Measurements from ENCODE around the gene PLEKHG4B.
"Not testable (repeated sequence)": the region's sequence is repeated elsewhere in the genome, so short reads cannot be mapped to it uniquely, and the experiment has no call there.

Gene PLEKHG4B

GRCh38 chr5:191949-192690, 100.2 kb downstream of the PLEKHG4B start:
- no peak for DNase-seq

GRCh38 chr5:192691-192969, 100.7 kb downstream of the PLEKHG4B start:
- no peak for DNase-seq

DNA sequence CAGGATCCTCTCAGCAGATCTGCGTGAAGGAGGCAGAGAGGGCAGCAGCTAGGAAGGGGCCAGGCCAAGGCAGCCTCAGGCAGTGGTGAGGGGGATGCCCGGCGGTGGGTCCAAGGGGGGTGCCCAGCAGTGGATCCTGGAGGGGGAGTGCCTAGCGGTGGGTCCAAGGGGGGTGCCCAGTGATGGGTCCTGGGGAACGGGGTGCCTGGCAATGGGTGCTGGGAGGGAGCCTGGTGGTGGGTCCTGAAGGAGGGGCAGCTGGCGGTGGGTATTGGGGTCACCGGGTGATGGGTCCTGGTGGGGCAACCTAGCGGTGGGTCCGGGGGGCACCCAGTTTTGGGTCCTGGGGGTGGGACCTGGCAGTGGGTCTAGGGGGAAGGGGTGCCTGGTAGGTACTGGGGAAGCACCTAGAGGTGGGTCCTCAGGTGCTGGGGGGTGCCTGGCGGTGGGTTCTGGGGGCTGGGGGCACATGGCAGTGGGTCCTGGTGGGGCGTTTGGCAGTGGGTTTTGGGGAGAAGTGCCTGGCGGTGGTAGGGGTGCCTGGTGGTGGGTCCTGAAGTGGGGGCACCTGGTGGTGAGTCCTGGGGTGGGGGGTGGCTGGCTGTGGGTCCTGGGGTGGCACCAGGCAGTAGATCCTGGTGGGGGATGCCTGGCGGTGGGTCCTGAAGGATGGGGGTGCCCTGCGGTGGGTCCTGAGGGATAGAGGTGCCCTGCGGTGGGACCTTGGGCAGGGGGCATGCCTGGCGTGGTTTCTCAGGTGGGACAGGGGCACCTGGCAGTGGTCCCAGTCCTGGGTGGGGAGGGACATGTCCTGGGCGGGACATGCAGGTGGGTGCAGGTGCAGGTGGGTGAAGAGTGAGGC, 101.2 kb downstream of the PLEKHG4B start:
- no peak for DNase-seq

DNA sequence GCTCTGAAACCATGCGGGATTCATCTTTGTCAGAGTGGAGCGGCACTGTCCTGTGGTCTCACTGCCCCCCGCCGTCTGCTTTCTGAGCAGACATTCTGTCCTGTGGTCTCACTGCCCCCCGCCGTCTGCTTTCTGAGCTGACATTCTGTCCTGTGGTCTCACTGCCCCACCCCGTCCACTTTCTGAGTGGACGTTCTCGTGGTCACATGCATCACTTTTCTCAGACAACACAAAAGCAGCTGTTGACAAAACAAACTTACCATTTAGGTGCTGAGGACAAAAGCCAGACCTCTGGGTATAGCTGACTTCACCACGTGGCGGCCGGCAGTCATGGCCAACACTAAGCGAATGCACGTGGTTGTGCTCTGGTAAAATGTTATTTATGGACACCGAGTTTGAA, 102.1 kb downstream of the PLEKHG4B start:
- no peak for DNase-seq

GRCh38 chr5:194603-195209, 102.7 kb downstream of the PLEKHG4B start:
- DNase-seq: no peak

GRCh38 chr5:195401-196160, 103.6 kb downstream of the PLEKHG4B start:
- no peak for DNase-seq

- DNase-seq: no peak
These were observed 104.4 kb downstream of the PLEKHG4B start for GRCh38 chr5:196350-196749.

GRCh38 chr5:197031-197430, 105.1 kb downstream of the PLEKHG4B start:
- not testable (repeated sequence) for DNase-seq

GRCh38 chr5:197892-198489, 106.0 kb downstream of the PLEKHG4B start:
- DNase-seq: no peak

GRCh38 chr5:198516-199196, 106.7 kb downstream of the PLEKHG4B start:
- no peak for DNase-seq

DNA sequence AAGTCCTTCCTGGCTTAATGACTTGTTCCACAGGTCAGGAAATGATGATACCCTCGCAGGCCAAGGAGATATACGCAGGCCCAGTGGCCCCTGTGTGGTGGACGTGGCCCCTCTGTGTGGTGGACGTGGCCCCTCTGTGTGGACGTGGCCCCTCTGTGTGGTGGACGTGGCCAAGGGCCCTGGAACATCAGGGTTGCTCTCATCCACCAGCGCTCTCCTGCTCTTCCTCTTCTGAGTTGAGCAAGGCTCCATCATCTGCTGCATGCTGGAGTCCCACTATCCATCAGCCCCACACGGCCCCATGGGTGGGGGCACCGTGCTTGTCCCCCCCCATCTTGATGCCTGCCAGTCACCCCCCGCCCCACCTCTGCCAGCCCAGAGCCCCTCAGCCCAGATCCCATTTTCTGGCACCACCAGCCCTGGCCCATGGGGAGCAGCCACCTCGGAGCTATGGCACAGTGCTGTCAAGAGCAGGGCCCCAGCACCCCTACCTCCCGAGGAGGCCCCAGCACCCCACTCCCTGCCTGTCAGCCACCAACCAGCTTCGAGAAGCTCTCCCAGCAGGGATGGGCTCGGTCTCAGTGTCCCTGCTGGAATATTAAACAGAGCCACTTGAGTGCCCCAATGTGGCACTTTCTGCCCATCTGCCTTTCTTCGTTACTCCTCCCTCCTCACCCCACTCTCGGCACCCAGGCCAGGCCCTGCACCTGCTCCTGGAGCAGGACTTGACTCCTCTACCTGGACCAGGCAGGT, 107.4 kb downstream of the PLEKHG4B start:
- DNase-seq: no peak

GRCh38 chr5:199950-200645, 108.1 kb downstream of the PLEKHG4B start:
- no peak for DNase-seq

- DNase-seq: no peak
These were observed 109.0 kb downstream of the PLEKHG4B start for GRCh38 chr5:200985-201384.

DNA sequence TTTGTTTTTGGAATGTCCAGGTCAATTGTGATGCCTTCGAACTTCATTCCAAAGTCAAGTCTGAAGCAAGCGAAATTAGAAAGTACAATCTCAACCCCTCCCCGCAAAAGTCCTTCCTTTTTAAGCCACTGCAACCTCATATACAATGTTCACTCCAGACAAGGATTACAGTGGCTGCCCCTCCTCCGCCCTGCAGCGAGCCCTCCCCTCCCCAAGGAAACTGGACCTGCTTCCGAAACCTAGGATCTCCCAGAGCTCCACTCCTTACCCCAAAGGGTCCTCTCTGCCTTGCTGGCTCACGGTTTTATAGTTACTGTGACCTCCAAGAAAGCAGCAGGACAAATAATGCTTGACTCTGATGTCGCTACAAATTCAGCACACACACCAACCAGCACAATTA, 109.7 kb downstream of the PLEKHG4B start:
- DNase-seq: no peak

GRCh38 chr5:203246-203930, 111.4 kb downstream of the PLEKHG4B start:
- DNase-seq: no peak

DNA sequence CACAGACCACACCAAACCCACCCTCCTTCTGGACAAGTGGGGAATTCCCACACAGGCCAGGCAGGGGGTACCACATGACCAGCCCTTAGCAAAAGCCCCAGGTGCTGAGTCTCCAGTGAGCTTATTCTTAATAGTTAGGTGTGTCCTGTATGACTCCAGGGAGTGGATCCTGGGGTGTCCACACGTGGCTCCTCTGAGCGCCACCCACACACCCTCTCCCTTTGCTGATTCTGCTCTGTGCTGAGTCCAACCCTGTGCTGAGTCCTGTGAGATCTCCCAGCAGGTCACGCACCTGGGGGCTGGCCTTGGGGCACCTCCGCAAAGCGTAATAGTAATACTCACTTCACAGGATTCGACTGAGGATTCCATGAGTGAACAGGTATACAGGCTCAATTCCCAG, 112.0 kb downstream of the PLEKHG4B start:
- no peak for DNase-seq

DNA sequence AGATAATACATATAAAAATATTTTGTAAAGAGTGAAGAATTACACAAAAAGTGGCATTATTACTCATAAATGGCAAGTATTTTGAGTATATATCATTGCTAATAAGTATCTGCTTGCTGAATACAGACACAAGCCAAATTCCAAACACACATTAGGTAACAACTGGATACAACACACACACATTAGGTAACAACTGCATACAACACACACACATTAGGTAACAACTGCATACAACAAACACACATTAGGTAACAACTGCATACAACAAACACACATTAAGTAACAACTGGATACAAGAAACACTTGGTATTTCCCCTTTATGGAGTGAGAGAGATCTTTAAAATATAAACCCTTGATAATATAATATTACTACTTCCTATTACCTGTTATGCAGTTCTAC, 112.5 kb downstream of the PLEKHG4B start:
- no peak for DNase-seq

GRCh38 chr5:204966-205670, 113.2 kb downstream of the PLEKHG4B start:
- DNase-seq: no peak

DNA sequence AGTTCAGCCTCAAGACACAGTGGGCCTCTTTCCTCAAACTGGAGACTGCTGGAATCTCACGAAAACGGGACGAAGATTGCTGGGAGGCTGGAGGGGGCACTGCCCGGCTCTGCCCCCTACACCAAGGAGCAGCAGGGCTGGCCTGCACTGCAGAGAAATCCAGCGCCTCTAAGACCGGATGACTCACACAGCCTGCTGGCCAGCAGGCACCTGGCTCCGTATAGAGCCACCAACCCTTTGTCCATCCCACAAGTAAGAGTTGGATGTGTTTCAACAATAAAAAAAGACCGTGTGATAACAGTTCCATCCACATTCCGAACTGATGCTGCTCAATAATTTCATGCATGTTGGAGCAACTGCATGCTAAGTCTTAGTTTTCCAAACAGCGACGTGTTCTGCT, 114.4 kb downstream of the PLEKHG4B start:
- DNase-seq: no peak
